Effector memory CD8-positive, alpha-beta T cell (primary cell): ENCODE results near the gene ESX1.
"Not testable (repeated sequence)": the region's sequence is repeated elsewhere in the genome, so short reads cannot be mapped to it uniquely, and the experiment has no call there.

Experiments
- ATAC-seq: fragments of 150-1000 bp; cut with Tn5 transposase; replicated peaks from 2 replicates; pipeline ENCODE4 v1.10.0; 2021; ENCODE audit warnings: mild to moderate bottlenecking, moderate library complexity
- DNase-seq, 3 experiments: peaks; one replicate each; pipeline ENCODE4 v3.0.0; 2021
- H3K27ac Mint-ChIP-seq, 2 donors: one replicate each; pipeline ENCODE4 v1.8.0; 2022; ENCODE audit warnings: mild to moderate bottlenecking in 2 of 2, mixed read lengths in 2 of 2, moderate library complexity in 2 of 2
- H3K27me3 Mint-ChIP-seq, 2 donors: one replicate each; pipeline ENCODE4 v1.8.0; 2022; ENCODE audit warnings: mixed read lengths in 2 of 2
- H3K36me3 Mint-ChIP-seq: one replicate; pipeline ENCODE4 v1.8.0; 2022; ENCODE audit warnings: mild to moderate bottlenecking, moderate library complexity, mixed read lengths; ENCODE audit not compliant: insufficient read depth
- H3K4me1 Mint-ChIP-seq, 2 donors: one replicate each; pipeline ENCODE4 v1.8.0; 2022; ENCODE audit warnings: low read depth in 2 of 2, mixed read lengths in 2 of 2
- H3K4me3 Mint-ChIP-seq, 2 donors: one replicate each; pipeline ENCODE4 v1.8.0; 2022; ENCODE audit warnings: mild to moderate bottlenecking in 2 of 2, mixed read lengths in 2 of 2, moderate library complexity in 2 of 2
- H3K9me3 Mint-ChIP-seq, 2 donors: one replicate each; pipeline ENCODE4 v1.8.0; 2022; ENCODE audit warnings: mixed read lengths in 2 of 2

ESX1 gene

DNA sequence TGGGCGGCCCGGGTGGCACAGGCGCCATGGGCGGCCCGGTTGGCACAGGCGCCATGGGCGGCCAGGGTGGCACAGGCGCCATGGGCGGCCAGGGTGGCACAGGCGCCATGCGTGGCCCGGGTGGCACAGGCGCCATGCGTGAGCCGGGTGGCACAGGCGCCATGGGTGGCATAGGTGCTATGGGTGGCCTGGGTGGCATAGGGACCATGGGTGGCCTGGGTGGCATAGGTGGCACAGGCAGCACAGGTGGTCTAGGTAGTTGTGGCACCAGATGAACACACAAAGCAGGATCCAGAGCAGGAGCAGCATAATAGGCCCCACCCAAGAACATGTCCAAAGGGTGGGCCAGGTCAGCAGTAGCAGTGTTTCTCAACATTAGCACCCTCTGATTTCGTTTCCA lies 4.3 kb downstream of the ESX1 start:
- no peak for DNase-seq
- Mint-ChIP-seq H3K4me3 (no peak overlapping the region), H3K9me3 (no peaks in the 10 kb centered on the region), H3K36me3 (no peaks in the 10 kb centered on the region), H3K27me3 (peaks cover 21 to 23% of the 10 kb centered on the region in 2 donors), H3K27ac (no peak overlapping the region), H3K4me1 (peaks cover 6 to 7% of the 10 kb centered on the region in 2 donors)
- no peak for ATAC-seq

DNA sequence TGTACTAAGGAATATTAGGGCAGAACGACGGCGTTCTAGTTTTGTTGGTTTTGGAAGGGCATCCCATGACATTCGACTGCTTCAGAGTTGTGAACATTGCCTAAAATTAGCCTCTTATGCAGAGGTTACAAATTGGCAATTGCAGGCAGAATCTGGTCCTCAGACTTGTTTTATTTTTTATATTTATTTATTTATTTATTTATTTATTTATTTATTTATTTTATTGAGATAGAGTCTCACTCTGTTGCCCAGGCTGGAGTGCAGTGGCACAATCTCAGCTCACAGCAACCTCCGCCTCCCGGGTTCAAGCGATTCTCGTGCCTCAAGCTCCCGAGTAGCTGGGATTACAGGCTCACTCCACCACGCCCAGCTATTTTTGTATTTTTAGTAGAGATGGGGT lies 24.7 kb downstream of the ESX1 start:
- not testable (repeated sequence) for H3K9me3 Mint-ChIP-seq, H3K27me3 Mint-ChIP-seq, DNase-seq, H3K36me3 Mint-ChIP-seq, H3K27ac Mint-ChIP-seq, ATAC-seq, H3K4me3 Mint-ChIP-seq, H3K4me1 Mint-ChIP-seq

DNA sequence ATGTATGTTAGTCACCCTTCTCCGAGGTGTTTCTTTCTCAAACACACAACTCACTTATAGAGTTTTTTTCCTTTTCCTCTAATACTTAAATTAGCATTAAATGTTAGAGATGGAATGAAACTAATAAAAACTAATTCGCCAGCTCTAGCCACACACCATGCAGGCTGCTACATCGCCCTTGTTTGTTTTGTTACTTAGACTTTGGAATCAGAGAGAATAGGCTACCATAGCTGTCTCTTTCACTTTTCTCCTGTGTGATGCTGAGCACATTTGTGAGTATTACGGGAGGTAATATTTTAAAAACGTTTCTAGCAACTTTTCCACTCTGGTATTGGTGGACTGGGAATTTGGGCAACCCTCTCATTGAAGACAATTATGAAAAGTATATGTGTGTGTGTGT lies 43.5 kb downstream of the ESX1 start:
- H3K4me1 Mint-ChIP-seq: no peaks in the 10 kb centered on the region
- H3K36me3 Mint-ChIP-seq: no peaks in the 10 kb centered on the region
- no peak for DNase-seq
- peaks cover 4 to 8% of the 10 kb centered on the region in 2 donors for H3K27me3 Mint-ChIP-seq
- H3K9me3 Mint-ChIP-seq: no peaks in the 10 kb centered on the region
- no peak for ATAC-seq
- H3K27ac Mint-ChIP-seq: no peak overlapping the region
- H3K4me3 Mint-ChIP-seq: no peak overlapping the region

DNA sequence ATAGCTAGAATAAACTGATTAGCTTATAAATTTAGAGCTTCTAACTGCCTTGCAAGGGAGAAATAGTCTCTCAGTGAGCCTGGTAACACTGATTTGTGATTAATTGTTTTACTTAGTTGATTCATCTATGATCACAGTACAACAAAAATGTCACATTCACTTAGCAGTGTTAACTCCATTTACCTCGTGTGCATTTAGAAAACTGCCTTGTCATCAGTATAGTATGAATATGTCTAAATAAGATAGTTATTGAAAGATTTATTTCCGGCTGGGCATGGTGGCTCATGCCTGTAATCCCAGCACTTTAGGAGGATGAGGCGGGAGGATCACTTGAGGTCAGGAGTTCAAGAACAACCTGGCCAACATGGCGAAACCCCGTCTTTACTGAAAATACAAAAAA lies 49.2 kb downstream of the ESX1 start:
- no peak for ATAC-seq
- H3K27ac Mint-ChIP-seq: no peak overlapping the region
- H3K36me3 Mint-ChIP-seq: no peaks in the 10 kb centered on the region

More for the DNA sequence above, 49.2 kb downstream of the ESX1 start:
- Mint-ChIP-seq H3K4me3 (no peak overlapping the region), H3K4me1 (no peaks in the 10 kb centered on the region), H3K9me3 (no peaks in the 10 kb centered on the region), H3K27me3 (no peaks in the 10 kb centered on the region)
- DNase-seq: no peak
